HepG2 (cell line): ENCODE data around the gene PPP2R5B. TPM values are rescaled to one million over a fixed set of nuclear protein-coding genes. Genes with fewer than 3 reads are reported as not detected.

Experiments
- ATAC-seq: fragments of 200-7000 bp; cut with Tn5 transposase; 3 replicates; pipeline ENCODE4 v1.9.1; 2020; ENCODE audit warnings: mild to moderate bottlenecking, moderate library complexity
- BruUV-seq: library from RNA; stranded (reverse); fragments of 400-500 nt; replicated peaks from 2 replicates; lab custom pipeline; 2021; lab: Mats Ljungman, UMichigan
- CTCF ChIA-PET: fragments of 300-600 bp; formaldehyde crosslinking; extraction: SDS; loops from one replicate; lab custom pipeline; 2021; ENCODE audit warnings: low total read pairs, inconsistent platforms, low intra/inter-chr PET ratio; lab: Yijun Ruan, JAX
- POLR2A ChIA-PET: fragments of 350-600 bp; sonication (Branson Sonifier 250); formaldehyde crosslinking; loops from one replicate; lab custom pipeline; 2020; ENCODE audit warnings: antibody characterized with exemption, inconsistent platforms; lab: Yijun Ruan, JAX
- DNase-seq: peaks from one replicate; pipeline ENCODE4 v3.0.0-alpha.2; 2015; ENCODE audit warnings: low spot score
- FAIRE-seq: peaks from 3 replicates; lab custom pipeline; 2011; peaks lifted over from hg19 to GRCh38; lab: Jason Lieb, UNC
- H2AFZ ChIP-seq: one replicate; pipeline ENCODE4 v1.6.1; 2011; ENCODE audit warnings: low read length, inconsistent platforms
- H3K27ac ChIP-seq: fragments of 300-600 bp; 3 replicates; pipeline ENCODE4 v1.8.0; 2011; ENCODE audit warnings: mixed run types, mild to moderate bottlenecking, mixed read lengths, low read length, inconsistent platforms; ENCODE audit not compliant: insufficient read depth; ENCODE audit errors: extremely low read length
- H3K27me3 ChIP-seq, 2 experiments: fragments of 200-600 bp in 1 of 2; 2 replicates in 1 of 2; 3 replicates in 1 of 2; pipeline versions ENCODE4 v1.6.0 to v1.8.0; 2011; ENCODE audit warnings: low read length in 2 of 2, mild to moderate bottlenecking in 2 of 2, moderate library complexity in 2 of 2, inconsistent platforms in 1 of 2; ENCODE audit not compliant: insufficient read depth in 2 of 2, control insufficient read depth in 1 of 2
- H3K36me3 ChIP-seq, 2 experiments: fragments of 200-600 bp in 1 of 2; replicated peaks in 1 of 2; 2 replicates in 1 of 2; 3 replicates in 1 of 2; pipeline versions ENCODE4 v1.5.1 to v1.8.0; 2011; ENCODE audit warnings: low read length in 2 of 2, inconsistent platforms in 1 of 2; ENCODE audit not compliant: insufficient read depth in 2 of 2, control insufficient read depth in 1 of 2
- H3K4me1 ChIP-seq: 2 replicates; pipeline ENCODE4 v1.5.1; 2012; ENCODE audit warnings: low read length, inconsistent platforms; ENCODE audit not compliant: insufficient read depth
- H3K4me2 ChIP-seq: 2 replicates; pipeline ENCODE4 v1.6.0; 2011; ENCODE audit warnings: low read depth, low read length, inconsistent platforms
- H3K4me3 ChIP-seq, 3 experiments: fragments of 200-600 bp in 1 of 3; sonication (generic), shearing (Covaris generic) in 1 of 3; replicated peaks in 1 of 3; 2 replicates each; pipeline ENCODE4 v1.5.1; 2011 to 2016; ENCODE audit warnings: low read length in 3 of 3, inconsistent platforms in 2 of 3, low read depth in 2 of 3, mild to moderate bottlenecking in 2 of 3, control low read depth in 1 of 3, mixed read lengths in 1 of 3; ENCODE audit not compliant: insufficient read depth in 1 of 3
- H3K79me2 ChIP-seq: one replicate; pipeline ENCODE4 v1.6.1; 2011; ENCODE audit warnings: low read length, inconsistent platforms; ENCODE audit not compliant: insufficient read depth
- H3K9ac ChIP-seq: 2 replicates; pipeline ENCODE4 v1.6.0; 2011; ENCODE audit warnings: mild to moderate bottlenecking, low read depth, low read length, inconsistent platforms; ENCODE audit not compliant: insufficient read depth
- H3K9me3 ChIP-seq: 2 replicates; pipeline ENCODE4 v1.5.1; 2012; ENCODE audit warnings: mild to moderate bottlenecking, low read length
- H4K20me1 ChIP-seq: 2 replicates; pipeline ENCODE4 v1.6.0; 2011; ENCODE audit warnings: inconsistent platforms, mild to moderate bottlenecking, low read length, moderate library complexity; ENCODE audit not compliant: insufficient read depth
- CEBPG ChIP-seq: IDR thresholded peaks from 2 replicates; pipeline ENCODE4 v1.6.1; 2016
- PHF8 ChIP-seq: sonication (generic); formaldehyde crosslinking; IDR thresholded peaks from 2 replicates; pipeline ENCODE4 v1.5.0; 2020; ENCODE audit warnings: missing genetic modification reagents
- RFXANK ChIP-seq: IDR thresholded peaks from 2 replicates; pipeline ENCODE4 v1.6.1; 2016
- SP140L ChIP-seq: sonication (generic); formaldehyde crosslinking; IDR thresholded peaks from 2 replicates; pipeline ENCODE4 v1.4.0; 2020; ENCODE audit warnings: missing genetic modification reagents, borderline replicate concordance
- ZNF207 ChIP-seq: fragments of 450-650 bp; IDR thresholded peaks from 2 replicates; pipeline ENCODE4 v1.6.1; 2016; ENCODE audit warnings: antibody characterized with exemption, borderline replicate concordance
- ZNF296 ChIP-seq: sonication (generic); formaldehyde crosslinking; conservative IDR thresholded peaks from 2 replicates; pipeline ENCODE4 v1.5.0; 2020; ENCODE audit warnings: mild to moderate bottlenecking, missing genetic modification reagents
- ZNF724P ChIP-seq: sonication (generic); formaldehyde crosslinking; IDR thresholded peaks from 2 replicates; pipeline ENCODE4 v1.8.0; 2022; ENCODE audit warnings: missing genetic modification reagents, borderline replicate concordance
- whole genome bisulfite sequencing: methylation state at CpG from one replicate; pipeline ENCODE4 v1.1.6; 2017; ENCODE audit warnings: low lambda C conversion rate; 5-methylcytosine and 5-hydroxymethylcytosine counted together
- in situ Hi-C: cut with HindIII; loops from 2 replicates; pipeline ENCODE4 v1.10.0; 2017; ENCODE audit warnings: low pct_unique_long_range_greater_than_20kb; ENCODE audit not compliant: extremely low pct_ligation_motif_present
- intact Hi-C: fragments of 100-400 bp; cut with micrococcal nuclease; formaldehyde crosslinking; loops from one replicate; pipeline ENCODE4 v1.10.0; 2022; ENCODE audit not compliant: unreplicated experiment
- polyA plus RNA-seq, 8 experiments: library from polyadenylated mRNA; depleted of rRNA in 3 of 8; stranded (reverse) in 7 of 8; unstranded in 1 of 8; fragments of >200 nt; fragmentation: Illumina TruSeq in 4 of 8; extraction: Trizol in 4 of 8; gene quantifications; 2 replicates each; pipeline versions ENCODE4 v1.2.1 to v1.2.3, GENCODE V29; 2011 to 2016; ENCODE audit warnings: low read depth in 4 of 8, missing spikeins in 1 of 8, mixed read lengths in 1 of 8; ENCODE audit not compliant: insufficient read depth in 1 of 8
- total RNA-seq, 5 experiments: library from RNA; depleted of rRNA; stranded (reverse); fragments of >200 nt; fragmentation: Illumina TruSeq; extraction: Trizol; gene quantifications; 2 replicates each; pipeline ENCODE4 v1.2.3, GENCODE V29; 2016; ENCODE audit warnings: low read depth in 1 of 5
- TF ChIP-seq, protein P1 (sequence below): sonication (generic); formaldehyde crosslinking; IDR thresholded peaks from 2 replicates; pipeline ENCODE4 v1.4.0; 2020; ENCODE audit warnings: missing genetic modification reagents, borderline replicate concordance
- TF ChIP-seq, protein P2 (sequence below), 2 experiments: sonication (generic) in 1 of 2; formaldehyde crosslinking in 1 of 2; IDR thresholded peaks; 2 replicates each; pipeline versions ENCODE4 v1.4.0 to v1.6.1; 2018 to 2020; ENCODE audit warnings: missing genetic modification reagents in 2 of 2, borderline replicate concordance in 1 of 2, low read depth in 1 of 2, mild to moderate bottlenecking in 1 of 2, missing biosample characterization in 1 of 2
- TF ChIP-seq, protein P3 (sequence below): IDR thresholded peaks from 2 replicates; pipeline ENCODE4 v1.6.1; 2012; ENCODE audit warnings: low read depth, low read length, improper control_type of control experiment
- TF ChIP-seq, protein P4 (sequence below): sonication (generic); formaldehyde crosslinking; IDR thresholded peaks from 2 replicates; pipeline ENCODE4 v1.5.0; 2020; ENCODE audit warnings: missing genetic modification reagents, mild to moderate bottlenecking, borderline replicate concordance

Gene PPP2R5B
- total and polyA plus RNA-seq, 2 of the 13 experiments (the other 11 are each of a cell fraction or from before 2014, with no cell fraction given): 2.3 to 8.3 TPM

DNA sequence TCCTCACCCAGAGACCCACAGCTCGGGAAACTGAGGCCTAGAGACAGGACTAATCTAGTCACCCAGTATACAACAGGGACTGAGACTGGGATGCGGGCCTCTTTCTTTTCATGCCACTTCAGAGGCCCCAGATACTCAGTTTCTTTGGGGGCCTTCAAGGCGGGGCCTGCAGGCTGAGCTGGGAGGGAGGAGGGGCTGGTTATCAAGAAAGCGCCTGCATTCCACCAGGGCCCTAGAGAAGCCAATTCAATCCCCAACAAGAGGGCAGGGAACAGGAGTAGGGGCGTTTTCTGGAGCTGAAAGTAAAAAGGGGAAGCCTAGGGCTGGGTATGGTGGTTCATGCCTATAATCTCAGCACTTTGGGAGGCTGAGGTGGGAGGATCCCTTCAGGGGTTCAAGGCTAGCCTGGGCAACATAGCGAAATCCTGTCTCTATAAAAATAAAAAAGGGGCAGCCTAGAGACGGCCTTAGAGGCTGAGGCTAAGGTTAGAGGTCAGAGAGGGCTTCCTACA is 9.1 kb upstream of the PPP2R5B start:
- intact Hi-C loops (no loop called here), in situ Hi-C loops (no loop called here)
- DNase-seq: no peak
- 83% methylated on average over 6 of the region's 7 CpGs for WGBS
- no peak for ATAC-seq
- ChIA-PET CTCF (no interaction called here), POLR2A (interaction anchor here (1.1 to 2.1 kb wide), 5 partner anchors 9 to 196 kb away, joined by 4 to 15 read pairs (median 5); partner anchors contain the start of genes BATF2, GPHA2, PPP2R5B and TM7SF2)
- peaks cover 36% of the 10 kb centered on the region for H3K4me1 ChIP-seq
- peak overlapping the region; percentile 72 to 100 (median 93); a peak in 4 of 6 replicates for H3K4me3 ChIP-seq
- peaks cover 5% of the 10 kb centered on the region; the same call in 1 of the 2 replicates for H4K20me1 ChIP-seq
- H2AFZ ChIP-seq: no peak overlapping the region
- peaks cover 30 to 35% of the 10 kb centered on the region in 2 experiments; a peak in 4 of 5 replicates for H3K36me3 ChIP-seq
- no peaks in the 10 kb centered on the region for H3K9me3 ChIP-seq
- no peak for TF ChIP-seq RFXANK (CRISPR knock-in tag)
- TF ChIP-seq ZNF207: no peak
- TF ChIP-seq, protein P1, sequence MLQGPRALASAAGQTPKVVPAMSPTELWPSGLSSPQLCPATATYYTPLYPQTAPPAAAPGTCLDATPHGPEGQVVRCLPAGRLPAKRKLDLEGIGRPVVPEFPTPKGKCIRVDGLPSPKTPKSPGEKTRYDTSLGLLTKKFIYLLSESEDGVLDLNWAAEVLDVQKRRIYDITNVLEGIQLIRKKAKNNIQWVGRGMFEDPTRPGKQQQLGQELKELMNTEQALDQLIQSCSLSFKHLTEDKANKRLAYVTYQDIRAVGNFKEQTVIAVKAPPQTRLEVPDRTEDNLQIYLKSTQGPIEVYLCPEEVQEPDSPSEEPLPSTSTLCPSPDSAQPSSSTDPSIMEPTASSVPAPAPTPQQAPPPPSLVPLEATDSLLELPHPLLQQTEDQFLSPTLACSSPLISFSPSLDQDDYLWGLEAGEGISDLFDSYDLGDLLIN (CRISPR knock-in tag): no peak
- no peak for TF ChIP-seq PHF8 (CRISPR knock-in tag)
- TF ChIP-seq, protein P2, sequence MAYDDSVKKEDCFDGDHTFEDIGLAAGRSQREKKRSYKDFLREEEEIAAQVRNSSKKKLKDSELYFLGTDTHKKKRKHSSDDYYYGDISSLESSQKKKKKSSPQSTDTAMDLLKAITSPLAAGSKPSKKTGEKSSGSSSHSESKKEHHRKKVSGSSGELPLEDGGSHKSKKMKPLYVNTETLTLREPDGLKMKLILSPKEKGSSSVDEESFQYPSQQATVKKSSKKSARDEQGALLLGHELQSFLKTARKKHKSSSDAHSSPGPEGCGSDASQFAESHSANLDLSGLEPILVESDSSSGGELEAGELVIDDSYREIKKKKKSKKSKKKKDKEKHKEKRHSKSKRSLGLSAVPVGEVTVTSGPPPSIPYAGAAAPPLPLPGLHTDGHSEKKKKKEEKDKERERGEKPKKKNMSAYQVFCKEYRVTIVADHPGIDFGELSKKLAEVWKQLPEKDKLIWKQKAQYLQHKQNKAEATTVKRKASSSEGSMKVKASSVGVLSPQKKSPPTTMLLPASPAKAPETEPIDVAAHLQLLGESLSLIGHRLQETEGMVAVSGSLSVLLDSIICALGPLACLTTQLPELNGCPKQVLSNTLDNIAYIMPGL (CRISPR knock-in tag; IDR thresholded peaks at IDR 0.05; ENCODE audit: borderline replicate concordance in 1 of 2, low read depth in 1 of 2): no peak
- TF ChIP-seq ZNF724P: no peak
- TF ChIP-seq, protein P3, sequence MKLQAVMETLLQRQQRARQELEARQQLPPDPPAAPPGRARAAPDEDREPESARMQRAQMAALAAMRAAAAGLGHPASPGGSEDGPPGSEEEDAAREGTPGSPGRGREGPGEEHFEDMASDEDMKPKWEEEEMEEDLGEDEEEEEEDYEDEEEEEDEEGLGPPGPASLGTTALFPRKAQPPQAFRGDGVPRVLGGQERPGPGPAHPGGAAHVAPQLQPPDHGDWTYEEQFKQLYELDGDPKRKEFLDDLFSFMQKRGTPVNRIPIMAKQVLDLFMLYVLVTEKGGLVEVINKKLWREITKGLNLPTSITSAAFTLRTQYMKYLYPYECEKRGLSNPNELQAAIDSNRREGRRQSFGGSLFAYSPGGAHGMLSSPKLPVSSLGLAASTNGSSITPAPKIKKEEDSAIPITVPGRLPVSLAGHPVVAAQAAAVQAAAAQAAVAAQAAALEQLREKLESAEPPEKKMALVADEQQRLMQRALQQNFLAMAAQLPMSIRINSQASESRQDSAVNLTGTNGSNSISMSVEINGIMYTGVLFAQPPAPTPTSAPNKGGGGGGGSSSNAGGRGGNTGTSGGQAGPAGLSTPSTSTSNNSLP: no peak
- no peak for TF ChIP-seq ZNF296 (CRISPR knock-in tag)
- TF ChIP-seq, protein P4, sequence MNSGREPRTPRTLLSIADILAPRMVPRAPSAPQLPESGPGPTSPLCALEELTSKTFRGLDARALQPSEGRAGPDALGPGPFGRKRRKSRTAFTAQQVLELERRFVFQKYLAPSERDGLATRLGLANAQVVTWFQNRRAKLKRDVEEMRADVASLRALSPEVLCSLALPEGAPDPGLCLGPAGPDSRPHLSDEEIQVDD (CRISPR knock-in tag): no peak
- no peak for TF ChIP-seq SP140L (CRISPR knock-in tag)
- TF ChIP-seq CEBPG (CRISPR knock-in tag): no peak
- TSS peak; percentile 67 for BruUV-seq
- no peak for FAIRE-seq
- peaks cover 15% of the 10 kb centered on the region for H3K79me2 ChIP-seq
- H3K27me3 ChIP-seq: no peaks in the 10 kb centered on the region; a peak in 1 of 5 replicates
- peak overlapping the region; percentile 90; the same call in 1 of the 2 replicates for H3K9ac ChIP-seq
- no peak overlapping the region for H3K27ac ChIP-seq
- H3K4me2 ChIP-seq: peak overlapping the region; percentile 87
